CD4-positive, alpha-beta T cell treated with Interleukin-10 for 1 hour (primary cell): Measurements from ENCODE around the gene MAP1B.

Experiments
- DNase-seq: peaks from one replicate; pipeline ENCODE4 v3.0.0-alpha.2; 2020

The MAP1B gene

DNA sequence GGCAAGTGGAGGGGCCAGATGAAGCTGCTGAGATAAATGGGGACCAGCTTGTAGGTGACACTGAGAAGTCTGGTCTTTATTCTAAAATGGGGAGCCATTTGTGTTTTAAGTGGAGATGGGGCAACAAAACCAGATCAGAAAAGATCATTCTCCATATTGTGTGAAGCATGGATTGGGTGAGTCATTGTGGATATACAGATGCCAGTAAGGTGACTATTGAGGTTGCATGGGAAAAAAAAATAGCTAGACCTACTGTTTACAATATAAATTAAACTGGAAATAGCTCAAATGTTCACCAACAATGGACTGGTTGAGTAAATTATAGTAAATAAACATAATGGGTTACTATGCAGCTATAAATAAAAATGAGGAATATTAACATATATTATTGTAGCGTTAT lies 5.4 kb upstream of the MAP1B start:
- DNase-seq: no peak

DNA sequence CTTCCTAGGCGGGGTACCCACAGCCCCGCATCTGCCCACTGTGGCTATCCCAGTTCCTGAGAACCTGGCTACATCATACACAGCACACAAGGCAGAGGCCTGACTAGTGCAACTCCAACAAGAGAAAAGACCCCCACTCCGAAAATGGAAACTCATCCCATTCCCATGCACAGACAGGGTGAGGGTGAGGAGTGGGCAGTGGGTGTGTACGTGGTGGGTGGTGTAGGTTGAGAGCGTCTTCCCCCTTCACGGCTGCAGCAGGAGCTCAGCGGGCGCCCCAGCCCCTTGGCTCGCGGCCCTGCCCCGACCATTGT lies 501 bp upstream of the MAP1B start:
- no peak for DNase-seq

DNA sequence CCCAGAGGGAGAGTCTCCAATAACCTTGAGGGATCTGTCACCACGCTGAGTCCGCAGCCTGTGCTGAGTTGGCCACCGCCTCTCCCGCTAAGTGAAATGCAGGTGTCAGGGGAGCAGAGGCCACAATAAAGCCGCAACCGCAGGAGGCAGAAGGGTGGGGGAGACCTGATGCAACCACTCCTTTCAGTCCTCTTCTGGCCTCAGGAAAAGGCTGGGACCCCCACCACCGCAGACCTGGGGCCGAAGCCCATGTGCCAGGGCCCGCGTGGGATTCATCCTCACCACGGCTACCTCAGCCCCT lies 576 bp downstream of the MAP1B start:
- no peak for DNase-seq

DNA sequence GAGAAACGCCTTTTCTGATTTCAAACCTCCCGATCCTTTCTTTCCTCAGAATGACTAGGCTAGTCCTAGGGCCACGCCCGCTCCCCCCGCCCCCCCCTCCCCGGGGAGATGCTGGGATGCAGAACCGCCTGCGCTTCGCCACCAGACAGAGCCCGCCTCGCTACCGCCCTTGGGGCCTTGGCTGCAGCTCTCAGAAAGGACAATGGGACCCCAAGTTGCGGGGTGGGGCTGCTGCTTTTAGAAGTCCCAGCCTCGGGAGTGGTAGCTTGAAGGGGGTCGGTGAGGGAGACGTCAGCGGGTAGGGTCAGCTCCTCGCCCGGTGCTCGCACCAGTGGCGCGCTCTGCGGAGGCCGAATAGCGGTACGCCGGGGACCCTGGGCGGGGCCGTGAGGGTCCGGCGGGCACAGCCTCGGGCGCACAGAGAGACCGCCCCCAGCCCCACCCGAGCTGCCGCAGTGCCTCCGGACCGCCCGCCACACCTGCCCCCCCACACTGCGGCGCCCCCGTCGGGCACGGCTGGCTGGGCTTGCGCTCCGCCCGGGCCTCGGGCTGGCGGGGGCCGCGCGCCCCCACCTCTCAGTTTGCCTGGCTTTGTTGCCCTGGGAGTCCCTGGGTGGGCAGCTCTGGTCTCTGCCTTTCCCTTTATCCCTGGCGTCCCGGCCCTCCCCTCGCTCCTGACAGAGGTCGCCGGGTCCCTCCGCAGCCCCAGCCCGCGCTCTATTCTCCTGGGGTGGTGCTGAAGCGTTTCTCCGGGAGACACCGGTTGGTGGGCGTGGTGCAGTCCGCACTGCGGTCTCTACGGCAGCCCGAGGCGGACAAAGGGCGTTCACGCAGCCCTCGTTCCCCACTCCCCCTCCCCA lies 1.2 kb downstream of the MAP1B start:
- DNase-seq: no peak

DNA sequence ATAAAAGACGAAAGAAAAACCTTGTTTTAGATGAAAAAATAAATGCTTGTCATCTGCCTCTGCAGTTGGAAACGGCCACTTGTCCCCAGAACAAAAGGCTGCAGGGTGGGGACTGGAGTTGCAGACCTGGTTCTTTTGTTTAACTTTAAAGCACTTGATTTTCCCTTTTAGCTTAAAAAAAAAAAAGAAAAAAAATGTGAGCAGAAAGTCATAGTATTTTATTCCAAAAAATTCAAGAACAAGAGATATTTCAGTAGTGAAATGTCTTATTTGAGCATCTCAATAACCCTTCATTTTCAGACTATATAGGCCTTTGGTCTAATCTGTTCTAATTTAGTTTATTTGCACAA lies 1.8 kb downstream of the MAP1B start:
- no peak for DNase-seq

DNA sequence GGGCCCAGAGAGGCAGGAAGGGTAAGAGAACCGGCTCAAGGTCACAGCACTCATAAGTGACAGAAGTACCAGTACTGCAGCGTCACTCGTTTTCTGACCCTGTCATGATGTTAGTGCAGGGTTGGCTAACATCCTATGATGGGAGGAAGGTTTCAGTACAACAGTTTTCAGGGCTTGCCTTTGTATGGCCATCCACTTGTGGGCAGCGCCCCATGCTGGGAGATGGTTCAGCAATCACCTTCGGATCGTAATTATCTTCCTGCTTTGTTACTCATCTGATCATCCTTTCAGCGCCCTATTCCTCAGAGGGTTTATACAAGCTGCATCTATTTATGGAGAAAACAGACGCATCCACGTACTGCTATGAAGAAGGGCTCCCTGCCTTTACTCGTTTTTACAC lies 2.4 kb downstream of the MAP1B start:
- DNase-seq: no peak

DNA sequence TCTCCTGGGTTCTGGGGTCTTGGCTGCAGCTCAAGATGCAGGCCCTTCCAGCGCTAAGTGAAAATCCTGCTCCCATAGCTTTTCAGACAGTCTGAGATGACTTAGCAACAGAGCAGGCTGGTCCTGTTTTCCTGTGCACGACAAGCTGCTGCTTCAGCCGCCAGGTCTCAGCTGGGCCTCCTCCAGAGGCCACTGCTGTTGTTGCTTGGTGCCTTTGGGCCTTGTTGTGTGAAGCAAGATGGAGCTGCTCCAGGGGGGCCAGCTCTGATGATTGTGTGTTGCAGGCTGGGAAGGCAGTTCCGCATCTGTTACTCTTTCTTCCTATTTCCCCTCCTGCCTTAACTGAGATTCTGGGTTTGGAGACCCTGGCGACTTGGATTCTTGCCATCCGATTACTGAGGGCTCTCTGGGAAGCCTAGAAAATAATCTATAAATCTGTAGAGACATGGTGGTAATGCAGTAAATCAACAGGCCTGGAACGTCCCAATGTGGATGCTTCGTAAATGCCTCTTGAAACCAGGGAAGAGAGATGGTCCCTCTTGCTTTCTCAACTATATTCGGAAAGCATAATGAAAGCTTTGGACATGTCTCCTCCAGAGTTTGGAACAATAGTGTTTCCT lies 3.2 kb downstream of the MAP1B start:
- no peak for DNase-seq

DNA sequence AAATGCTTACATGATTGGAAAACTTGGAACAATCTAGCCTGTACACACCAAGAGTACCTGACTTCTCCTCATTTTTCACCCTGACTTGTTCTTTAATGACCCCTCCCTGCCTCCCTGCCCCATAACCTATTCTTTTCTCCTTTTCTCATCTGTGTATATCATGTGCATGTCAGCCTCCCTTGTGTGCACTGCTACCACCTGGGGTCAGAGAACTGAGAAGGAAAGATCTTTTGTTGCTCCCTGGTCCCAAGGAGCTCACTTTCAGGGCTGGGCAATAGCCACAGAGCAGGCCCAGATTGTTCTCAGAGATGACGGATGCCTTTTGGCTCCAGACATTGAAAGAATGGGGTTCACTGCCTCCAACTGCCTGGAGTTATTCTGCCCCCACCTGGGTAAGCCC lies 5.1 kb downstream of the MAP1B start:
- no peak for DNase-seq

DNA sequence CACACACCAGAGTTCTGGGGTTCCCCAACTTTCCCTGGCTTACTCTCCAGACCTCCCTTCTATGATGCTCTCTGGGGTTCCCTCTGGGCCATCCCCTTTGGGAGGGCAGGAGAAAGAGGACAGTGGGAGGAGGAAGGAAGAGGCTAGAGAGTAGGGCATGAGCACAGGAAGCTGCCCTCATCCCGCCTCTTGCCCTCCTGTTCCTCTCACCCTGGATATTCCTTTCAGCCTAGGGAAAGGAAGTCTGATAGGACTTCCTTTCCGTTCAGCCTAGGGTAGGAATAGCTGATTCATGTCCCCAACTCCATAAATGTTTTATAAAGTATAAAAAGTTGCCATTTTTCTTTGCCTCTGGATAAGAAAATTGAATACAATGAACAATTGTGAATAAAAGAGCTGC lies 7.4 kb downstream of the MAP1B start:
- DNase-seq: no peak

DNA sequence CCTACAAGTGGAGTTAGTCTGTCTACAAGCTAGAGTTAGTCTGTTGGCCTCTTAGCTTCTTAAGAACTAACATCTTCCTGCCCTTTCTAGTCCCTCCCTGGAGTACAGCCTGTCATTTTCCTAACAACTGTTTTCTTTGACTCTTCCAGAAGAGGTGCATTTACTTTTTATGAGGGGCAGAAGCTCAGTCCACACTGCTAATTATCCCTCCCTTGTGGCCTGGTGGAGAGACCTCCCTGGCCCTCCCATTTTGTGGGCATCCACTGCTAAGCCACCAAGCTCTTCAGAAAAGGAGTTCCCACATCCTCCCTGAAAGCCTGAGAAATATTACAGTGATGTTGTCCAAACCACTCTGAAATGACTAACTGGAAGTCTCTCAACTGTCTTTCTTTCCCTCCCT lies 8.0 kb downstream of the MAP1B start:
- DNase-seq: no peak

DNA sequence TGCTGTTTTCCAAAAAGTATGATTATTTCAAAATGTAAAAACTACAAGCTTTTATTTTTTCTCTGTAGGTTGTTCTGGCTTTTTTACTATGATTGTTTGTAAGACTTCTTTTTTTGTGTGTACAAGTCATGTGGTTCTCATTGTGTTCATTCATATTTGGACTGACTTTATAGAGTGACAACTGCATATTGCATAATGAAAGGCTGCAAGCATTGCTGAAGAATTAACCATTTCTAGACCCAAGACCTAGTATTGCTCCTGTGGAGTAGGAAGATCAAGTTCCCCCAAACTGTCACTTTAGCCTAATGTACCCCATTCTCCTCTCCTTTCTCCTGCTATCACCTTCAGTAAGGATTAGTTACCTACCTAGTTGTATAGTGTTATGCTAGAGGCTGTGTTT lies 10.0 kb downstream of the MAP1B start:
- DNase-seq: no peak

DNA sequence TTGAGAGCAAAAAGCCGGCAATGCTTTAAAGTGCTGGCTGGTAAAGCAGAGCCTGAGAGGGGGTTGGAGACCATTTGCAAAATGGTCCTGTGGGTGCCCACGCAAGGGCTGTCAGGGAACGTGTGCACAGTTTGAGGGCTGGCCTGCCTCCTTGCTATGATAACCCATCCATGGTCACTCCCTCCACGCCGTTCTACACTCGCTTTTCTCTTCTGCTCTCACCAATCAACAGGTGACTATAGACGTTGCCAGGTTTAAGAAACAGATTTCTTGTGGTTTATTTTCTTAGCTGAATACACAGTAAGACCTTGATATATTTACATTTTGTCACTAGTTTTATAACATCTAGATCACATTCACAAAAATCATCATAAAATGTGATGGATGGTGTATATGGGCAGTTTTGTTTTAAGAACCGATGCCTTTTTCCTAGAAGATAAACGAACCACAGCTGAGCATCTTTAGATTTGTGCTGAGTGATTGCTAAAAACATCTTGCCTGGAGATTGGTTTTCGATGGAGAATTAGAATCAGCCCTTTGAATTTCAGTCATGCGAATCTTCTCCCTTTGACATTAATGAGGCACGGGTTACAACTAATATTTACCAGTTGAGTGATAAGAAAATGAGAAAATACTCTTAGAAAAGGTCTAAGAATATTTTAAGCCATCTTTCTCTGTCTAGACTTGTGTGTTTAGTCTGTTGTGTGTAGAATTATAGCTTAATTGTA lies 13.9 kb downstream of the MAP1B start:
- no peak for DNase-seq

DNA sequence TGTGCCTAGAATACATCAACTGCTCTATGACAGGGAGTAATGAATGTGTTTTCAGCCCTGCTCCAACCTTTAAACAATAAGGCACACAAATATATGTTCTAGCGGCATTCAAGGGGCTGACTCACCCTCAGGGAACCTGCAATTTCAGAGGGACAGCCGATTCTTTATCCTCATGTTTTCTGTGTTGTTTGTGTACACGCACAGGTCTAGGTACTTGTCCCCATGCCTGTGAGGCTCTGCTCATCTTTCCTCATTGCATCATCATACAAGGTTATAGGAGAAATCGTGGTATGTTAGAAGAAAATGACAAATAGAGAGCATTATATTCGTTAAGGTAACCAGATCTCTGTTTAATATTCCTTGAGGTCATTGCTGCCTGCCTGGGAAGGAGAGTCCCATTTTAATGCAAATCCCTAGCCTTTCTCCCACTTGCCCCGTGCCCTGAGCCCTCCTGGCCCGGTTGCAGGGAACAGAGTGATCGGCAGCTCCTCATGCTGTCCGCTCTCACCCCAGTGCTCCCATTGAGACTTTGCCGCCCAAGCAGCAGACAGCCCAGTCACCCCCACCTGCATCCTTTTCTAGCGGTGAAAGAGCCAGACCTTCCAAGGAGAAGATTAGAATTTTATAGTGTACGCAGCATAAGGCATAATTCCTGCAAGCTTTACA lies 14.6 kb downstream of the MAP1B start:
- DNase-seq: no peak

DNA sequence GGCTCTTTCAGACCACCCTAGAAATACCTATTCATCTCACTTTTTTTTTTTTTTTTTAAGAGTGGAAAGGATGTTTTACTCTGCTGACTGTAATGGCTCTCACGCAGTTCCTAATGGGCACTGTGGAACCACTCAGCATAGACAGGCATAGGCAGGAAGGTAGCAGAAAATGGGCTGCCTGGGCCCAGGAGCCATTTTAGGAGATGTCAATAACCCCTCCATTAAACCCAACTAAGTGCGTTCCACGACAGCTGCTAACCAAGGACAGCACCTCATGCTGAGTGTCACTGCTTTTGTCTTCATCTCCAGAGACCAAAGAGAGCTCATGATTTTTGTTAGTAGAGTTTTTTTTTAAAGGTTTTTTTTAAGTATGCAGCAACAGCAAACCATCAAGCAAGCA lies 15.3 kb downstream of the MAP1B start:
- DNase-seq: no peak

DNA sequence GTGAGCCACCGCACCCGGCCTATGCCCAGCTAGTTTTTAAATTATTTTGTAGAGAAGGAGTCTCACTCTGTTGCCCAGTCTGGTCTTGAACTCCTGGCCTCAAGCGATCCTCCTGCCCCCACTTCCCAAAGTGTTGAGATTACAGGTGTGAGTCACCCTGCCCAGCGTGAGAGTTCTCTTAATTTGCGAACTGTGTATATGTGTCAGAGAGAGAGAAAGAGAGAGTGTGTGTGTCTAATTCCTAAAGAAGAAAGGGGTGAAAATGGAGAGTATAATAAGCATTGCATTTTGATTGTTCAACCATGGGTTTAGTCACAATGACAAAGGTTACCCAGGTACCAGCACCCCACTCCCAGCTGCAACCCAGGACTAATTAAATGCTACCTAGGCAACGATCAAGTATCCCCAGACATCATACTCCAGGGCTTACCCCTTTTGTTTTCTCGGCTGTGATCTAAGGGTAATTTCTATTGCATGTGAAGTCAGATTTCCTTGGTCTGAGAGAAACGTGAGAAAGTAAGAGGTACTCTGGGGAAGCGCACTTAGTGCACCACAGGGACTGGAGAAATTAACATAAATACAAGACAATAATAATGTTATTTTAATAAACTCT lies 16.6 kb downstream of the MAP1B start:
- no peak for DNase-seq

DNA sequence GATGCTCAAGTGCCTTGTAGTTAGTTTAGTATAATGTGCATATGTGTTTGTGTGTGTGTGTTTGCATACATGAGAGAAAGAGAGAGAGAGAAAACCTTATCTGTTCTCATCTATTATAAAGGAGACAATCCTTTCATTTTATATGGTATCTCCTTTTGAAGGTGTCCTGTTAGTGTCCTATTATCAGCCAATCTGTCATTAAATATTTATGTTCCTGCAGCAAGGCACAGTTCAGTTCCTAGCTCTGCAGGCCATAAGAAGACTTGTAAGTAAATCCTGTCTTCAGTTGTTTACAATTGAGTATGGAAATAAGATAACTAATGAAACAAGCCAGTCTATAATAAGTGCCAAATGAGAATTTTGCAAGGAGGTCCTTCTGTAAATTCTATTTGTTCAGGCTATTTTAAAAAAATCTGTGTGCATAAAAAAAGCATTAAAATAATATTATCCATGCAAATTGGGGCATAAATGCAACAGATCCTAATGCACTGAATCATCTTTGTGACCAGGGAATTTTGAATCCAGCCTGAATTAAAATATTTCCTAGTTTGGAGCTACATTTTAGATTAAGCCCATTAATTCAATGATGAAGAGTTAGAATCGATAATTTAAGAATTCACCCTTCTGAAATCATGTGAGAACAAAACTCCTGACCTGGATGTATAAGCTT lies 18.1 kb downstream of the MAP1B start:
- no peak for DNase-seq

DNA sequence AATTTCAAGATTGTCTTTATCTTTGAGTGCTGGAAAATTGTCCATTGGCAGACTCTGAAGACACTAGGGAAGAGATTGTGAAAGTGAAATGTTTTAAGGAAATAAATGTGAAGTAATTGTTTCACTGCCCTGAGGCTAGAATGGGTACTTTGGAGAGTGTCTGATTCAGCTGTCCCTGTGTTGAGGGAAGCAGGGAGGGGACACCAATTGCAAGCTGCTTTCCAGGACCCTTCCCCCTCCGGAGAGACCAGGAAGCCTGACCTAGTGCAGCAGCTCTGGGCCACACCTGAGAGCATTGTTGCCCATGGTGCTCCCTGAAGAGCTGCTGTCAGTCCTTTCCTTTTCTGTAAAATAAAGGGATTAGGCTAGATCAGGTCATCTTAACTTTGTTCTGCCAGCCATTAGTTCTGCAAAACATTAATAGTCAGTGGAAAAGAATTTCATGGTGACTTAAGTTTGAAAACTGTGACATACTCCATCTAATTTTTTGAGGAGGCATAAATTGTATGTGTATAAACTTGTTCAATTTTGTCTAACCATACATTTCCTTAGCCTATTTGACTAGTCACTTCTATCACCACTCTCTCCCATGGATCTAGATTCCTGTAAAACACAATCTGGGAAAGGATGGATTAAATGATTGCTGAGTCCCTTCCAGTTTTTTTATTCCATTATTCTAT lies 18.8 kb downstream of the MAP1B start:
- DNase-seq: no peak

DNA sequence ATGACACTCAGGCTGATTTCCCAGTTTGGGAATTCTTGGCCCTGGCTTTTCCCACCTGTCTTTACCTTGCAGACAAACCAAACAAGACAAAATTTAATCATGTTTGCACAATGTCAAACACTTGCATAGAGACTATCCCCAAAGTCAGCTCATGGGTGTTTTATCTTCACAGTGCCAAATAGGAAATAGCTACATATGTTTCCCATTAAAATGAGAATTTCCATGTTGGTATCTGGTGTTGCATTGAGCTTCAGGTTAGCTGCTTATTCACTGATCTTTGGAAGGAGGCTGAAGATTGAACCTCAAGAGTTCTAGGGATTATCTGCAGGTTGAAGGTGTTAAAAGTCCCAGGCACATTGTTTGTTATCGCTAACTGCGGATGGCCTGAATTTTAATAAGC lies 19.5 kb downstream of the MAP1B start:
- no peak for DNase-seq

DNA sequence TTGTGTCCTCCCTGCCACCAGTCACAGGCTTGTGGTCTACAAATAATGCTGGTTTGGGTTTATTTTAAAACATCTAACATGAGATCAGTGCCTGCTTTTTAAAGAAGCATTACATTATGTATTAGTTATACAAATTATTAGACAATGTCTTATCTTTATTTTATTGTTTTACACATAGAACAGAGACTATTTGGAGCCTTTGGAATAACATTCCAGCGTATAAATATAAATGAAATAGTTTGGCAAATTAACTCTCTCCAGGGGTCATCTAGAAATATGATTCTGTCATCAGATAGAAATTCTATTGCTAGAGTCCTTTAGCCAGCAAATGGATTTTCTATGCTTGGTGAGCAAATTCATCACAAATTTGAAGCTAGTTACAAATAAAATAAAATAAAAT lies 22.4 kb downstream of the MAP1B start:
- no peak for DNase-seq

DNA sequence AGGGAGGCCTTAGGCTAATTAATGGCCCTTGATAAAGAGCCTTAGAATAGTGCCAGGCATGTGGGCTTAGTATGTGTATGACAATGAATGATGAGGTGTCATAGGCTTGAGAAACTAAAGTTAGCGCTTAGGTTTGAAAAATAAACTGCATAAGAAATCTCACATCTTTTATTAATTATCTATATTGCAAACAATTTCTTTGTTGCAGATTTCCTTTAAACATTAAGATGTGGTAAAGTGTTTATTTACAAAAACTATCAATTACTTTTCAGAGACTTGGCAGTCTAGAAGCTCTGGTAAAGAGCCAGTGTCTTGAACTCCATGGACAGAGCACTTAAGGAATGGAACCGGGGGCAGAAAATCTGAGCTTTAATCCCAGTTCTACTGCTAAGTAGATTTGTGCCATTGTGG lies 23.1 kb downstream of the MAP1B start:
- no peak for DNase-seq

DNA sequence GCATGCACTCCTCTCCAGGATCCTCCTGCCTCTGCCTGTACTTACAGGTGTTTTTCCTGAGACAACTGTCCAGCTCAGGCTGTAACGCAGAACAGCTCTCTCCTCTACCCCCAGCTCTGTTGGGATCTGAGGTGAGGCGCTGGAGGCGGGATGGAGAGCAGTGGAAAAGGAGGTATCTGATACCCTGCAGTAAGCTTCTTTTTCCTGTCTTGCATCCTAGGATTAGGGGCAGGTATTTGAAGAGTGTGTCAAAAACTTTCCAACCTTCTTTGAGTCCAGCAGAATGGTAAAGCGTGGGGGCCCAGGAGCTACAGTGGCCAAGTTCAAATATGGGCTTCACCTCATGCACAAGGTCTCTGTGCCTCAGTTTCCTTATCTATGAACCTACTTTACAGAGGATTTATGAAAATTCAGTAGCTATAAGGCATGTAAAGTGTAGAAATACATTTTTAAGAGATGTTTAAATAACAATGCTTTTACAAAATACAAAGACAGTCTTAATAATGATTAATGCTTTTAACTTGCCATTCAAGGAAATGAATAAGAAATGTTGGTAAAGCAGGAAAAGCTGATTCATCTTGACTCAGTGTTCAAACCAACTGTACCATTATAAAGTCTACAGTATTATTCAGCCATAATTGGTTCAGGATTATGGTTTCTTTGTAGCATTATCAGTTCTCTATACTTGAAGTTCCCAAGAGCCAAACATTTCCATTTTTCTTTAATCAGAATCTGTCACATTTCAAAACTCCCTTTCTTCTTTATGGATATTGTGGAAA lies 26.1 kb downstream of the MAP1B start:
- no peak for DNase-seq
